H1 (cell line): ENCODE measurements around the gene LIN54.

ENCODE experiments used
- EGR1 ChIP-seq: IDR thresholded peaks from 2 replicates; pipeline ENCODE4 v1.6.1; 2011; ENCODE audit warnings: low read depth, low read length, borderline replicate concordance
- EZH2 ChIP-seq: fragments of 200-600 bp; sonication (generic); IDR thresholded peaks from 2 replicates; pipeline ENCODE4 v1.7.1; 2012; ENCODE audit warnings: low read depth, mild to moderate bottlenecking, moderate library complexity, low read length, inconsistent platforms; ENCODE audit not compliant: severe bottlenecking
- JUND ChIP-seq: IDR thresholded peaks from 2 replicates; pipeline ENCODE4 v1.6.1; 2011; ENCODE audit warnings: mild to moderate bottlenecking, improper control_type of control experiment, low read length
- POLR2A ChIP-seq, 2 experiments: IDR thresholded peaks; 1 replicate in 1 of 2; 2 replicates in 1 of 2; pipeline ENCODE4 v1.6.1; 2011; ENCODE audit warnings: low read depth in 2 of 2, low read length in 2 of 2, mild to moderate bottlenecking in 2 of 2; ENCODE audit errors: control extremely low read depth in 1 of 2
- POLR2AphosphoS5 ChIP-seq: IDR thresholded peaks from 2 replicates; pipeline ENCODE4 v1.6.1; 2011; ENCODE audit warnings: low read depth, low read length
- TAF1 ChIP-seq: IDR thresholded peaks from 2 replicates; pipeline ENCODE4 v1.6.1; 2011; ENCODE audit warnings: mild to moderate bottlenecking, low read depth, low read length
- TAF7 ChIP-seq: optimal IDR thresholded peaks from 2 replicates; pipeline ENCODE3; 2011; ENCODE audit warnings: low read depth, mild to moderate bottlenecking, inconsistent platforms, low read length, moderate library complexity, borderline replicate concordance
- TF ChIP-seq, protein P1 (sequence below), 3 experiments: IDR thresholded peaks; 1 replicate in 2 of 3; 2 replicates in 1 of 3; pipeline versions ENCODE4 v1.5.1 to v1.6.1; 2011; ENCODE audit warnings: low read length in 3 of 3, mild to moderate bottlenecking in 3 of 3, inconsistent platforms in 2 of 3, low read depth in 1 of 3, moderate library complexity in 1 of 3; ENCODE audit not compliant: insufficient read depth in 1 of 3; ENCODE audit errors: control extremely low read depth in 1 of 3

- TF ChIP-seq POLR2A (IDR thresholded peaks at IDR 0.05; ENCODE audit: control extremely low read depth in 1 of 2, low read depth in 2 of 2, low read length in 2 of 2) (no peak), TAF1 (no peak), EZH2 (no peak), POLR2AphosphoS5 (no peak), JUND (no peak), TAF7 (no peak), EGR1 (no peak)
- TF ChIP-seq, protein P1, sequence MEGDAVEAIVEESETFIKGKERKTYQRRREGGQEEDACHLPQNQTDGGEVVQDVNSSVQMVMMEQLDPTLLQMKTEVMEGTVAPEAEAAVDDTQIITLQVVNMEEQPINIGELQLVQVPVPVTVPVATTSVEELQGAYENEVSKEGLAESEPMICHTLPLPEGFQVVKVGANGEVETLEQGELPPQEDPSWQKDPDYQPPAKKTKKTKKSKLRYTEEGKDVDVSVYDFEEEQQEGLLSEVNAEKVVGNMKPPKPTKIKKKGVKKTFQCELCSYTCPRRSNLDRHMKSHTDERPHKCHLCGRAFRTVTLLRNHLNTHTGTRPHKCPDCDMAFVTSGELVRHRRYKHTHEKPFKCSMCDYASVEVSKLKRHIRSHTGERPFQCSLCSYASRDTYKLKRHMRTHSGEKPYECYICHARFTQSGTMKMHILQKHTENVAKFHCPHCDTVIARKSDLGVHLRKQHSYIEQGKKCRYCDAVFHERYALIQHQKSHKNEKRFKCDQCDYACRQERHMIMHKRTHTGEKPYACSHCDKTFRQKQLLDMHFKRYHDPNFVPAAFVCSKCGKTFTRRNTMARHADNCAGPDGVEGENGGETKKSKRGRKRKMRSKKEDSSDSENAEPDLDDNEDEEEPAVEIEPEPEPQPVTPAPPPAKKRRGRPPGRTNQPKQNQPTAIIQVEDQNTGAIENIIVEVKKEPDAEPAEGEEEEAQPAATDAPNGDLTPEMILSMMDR (IDR thresholded peaks at IDR 0.05; ENCODE audit: control extremely low read depth in 1 of 3, insufficient read depth in 1 of 3, low read depth in 1 of 3, low read length in 3 of 3), result no peak
These were observed 34.8 kb downstream of the LIN54 start for GRCh38 chr4:82975792-82976191.
